NCI-H1105 treated with DMSO at 0.1 percent for 48 hours (cell line): ENCODE results near the gene PHLPP2.

Source experiments
- DNase-seq: peaks from one replicate; lab custom pipeline; 2025; lab: John Stamatoyannopoulos, UW

The PHLPP2 gene, protein sequence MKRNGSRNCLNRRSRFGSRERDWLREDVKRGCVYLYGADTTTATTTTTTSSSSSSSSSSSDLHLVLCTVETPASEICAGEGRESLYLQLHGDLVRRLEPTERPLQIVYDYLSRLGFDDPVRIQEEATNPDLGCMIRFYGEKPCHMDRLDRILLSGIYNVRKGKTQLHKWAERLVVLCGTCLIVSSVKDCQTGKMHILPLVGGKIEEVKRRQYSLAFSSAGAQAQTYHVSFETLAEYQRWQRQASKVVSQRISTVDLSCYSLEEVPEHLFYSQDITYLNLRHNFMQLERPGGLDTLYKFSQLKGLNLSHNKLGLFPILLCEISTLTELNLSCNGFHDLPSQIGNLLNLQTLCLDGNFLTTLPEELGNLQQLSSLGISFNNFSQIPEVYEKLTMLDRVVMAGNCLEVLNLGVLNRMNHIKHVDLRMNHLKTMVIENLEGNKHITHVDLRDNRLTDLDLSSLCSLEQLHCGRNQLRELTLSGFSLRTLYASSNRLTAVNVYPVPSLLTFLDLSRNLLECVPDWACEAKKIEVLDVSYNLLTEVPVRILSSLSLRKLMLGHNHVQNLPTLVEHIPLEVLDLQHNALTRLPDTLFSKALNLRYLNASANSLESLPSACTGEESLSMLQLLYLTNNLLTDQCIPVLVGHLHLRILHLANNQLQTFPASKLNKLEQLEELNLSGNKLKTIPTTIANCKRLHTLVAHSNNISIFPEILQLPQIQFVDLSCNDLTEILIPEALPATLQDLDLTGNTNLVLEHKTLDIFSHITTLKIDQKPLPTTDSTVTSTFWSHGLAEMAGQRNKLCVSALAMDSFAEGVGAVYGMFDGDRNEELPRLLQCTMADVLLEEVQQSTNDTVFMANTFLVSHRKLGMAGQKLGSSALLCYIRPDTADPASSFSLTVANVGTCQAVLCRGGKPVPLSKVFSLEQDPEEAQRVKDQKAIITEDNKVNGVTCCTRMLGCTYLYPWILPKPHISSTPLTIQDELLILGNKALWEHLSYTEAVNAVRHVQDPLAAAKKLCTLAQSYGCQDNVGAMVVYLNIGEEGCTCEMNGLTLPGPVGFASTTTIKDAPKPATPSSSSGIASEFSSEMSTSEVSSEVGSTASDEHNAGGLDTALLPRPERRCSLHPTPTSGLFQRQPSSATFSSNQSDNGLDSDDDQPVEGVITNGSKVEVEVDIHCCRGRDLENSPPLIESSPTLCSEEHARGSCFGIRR (N-terminal part only)

DNA sequence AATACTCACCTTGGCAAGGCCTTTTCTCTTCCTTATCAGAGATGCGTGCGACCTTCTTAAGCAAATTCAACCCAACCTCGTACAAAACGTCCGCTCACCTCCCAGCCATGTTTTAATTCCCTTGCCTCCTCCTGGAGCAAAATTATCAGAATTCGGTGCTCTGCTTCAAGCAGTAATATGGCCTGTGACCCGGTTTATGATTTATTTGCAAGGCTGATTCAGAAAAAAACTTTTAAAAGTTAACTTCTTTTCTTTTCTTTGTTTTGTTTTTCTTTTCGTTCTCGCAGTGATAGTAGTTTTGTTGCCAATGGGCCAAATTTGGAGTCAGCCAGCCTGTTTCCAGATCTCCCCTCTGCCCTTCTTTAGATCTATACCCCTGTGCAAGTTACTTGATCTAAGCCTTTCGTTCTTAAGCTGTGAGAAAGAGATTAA lies at the start of gene PHLPP2:
PHLPP2 (minus strand) TSS at position 382 of the 432 bp plus-strand sequence. CDS start 9,906 bp downstream, outside the sequence.
- DNase-seq = no peak

GRCh38 chr16:71771571-71771970 lies 47.1 kb upstream of the PHLPP2 start:
- DNase-seq = no peak

DNA sequence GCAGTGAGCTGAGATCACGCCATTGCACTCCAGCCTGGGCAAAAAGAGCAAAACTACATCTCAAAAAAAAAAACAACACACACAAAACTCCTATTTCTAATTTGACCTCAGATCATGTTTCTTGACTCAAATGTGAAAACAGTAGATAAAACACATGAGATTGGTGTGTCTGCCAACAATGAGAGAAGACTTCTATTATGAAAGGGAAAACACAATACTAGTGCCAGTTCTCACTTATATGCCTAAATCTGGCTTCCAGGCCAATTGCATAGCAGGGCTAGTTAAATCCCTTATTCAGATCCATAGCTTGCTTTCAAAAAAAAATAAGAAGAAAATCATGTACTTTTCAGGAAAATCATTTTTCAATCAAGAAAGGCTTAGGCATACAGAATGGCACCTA lies 44.7 kb upstream of the PHLPP2 start:
- no peak for DNase-seq

- no peak for DNase-seq
Measured at GRCh38 chr16:71767060-71767900, 42.8 kb upstream of the PHLPP2 start.

GRCh38 chr16:71762186-71762585 lies 37.7 kb upstream of the PHLPP2 start:
- DNase-seq = no peak

DNA sequence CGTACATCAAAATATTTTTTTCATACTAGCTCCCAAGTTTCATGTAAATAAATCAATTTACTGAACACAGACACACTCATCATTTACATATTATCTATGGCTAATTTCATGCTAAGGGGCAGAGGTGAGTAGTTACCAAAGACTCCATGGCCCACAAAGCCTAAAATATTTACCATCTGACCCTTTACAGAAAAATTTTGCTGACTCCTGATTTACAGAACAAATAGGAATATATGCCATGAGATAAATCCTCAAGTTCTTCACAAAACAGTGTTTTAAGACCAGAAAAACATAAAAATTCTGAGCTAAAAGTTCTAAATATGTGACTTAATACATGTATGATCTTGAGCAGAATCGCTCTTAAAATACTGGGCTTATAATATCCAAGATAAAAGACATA lies 36.6 kb upstream of the PHLPP2 start:
- DNase-seq = no peak

- no peak for DNase-seq
Measured at GRCh38 chr16:71758293-71758760, 33.8 kb upstream of the PHLPP2 start.

DNA sequence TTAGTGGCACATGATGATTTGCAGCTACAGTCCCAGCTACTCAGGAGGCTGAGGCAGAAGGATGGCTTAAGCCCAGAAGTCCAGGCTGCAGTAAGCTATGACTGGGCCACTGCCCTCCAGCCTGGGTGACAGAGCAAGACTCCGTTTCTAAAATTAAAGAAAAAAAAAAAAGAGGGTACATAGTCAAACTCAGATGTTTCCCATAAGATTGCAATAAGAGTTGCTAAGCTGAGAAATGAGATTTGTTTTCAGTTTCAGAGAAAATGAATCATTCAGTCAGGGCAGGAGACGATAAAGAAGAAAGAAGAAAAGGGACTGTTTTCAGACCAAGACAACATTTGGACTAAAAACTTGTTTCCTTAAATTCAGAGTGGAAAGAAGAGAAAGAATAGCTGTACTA lies 30.2 kb upstream of the PHLPP2 start:
- DNase-seq = no peak

- no peak for DNase-seq
Measured at GRCh38 chr16:71754108-71754507, 29.6 kb upstream of the PHLPP2 start.

GRCh38 chr16:71748226-71748625 lies 23.7 kb upstream of the PHLPP2 start:
- DNase-seq = no peak

DNA sequence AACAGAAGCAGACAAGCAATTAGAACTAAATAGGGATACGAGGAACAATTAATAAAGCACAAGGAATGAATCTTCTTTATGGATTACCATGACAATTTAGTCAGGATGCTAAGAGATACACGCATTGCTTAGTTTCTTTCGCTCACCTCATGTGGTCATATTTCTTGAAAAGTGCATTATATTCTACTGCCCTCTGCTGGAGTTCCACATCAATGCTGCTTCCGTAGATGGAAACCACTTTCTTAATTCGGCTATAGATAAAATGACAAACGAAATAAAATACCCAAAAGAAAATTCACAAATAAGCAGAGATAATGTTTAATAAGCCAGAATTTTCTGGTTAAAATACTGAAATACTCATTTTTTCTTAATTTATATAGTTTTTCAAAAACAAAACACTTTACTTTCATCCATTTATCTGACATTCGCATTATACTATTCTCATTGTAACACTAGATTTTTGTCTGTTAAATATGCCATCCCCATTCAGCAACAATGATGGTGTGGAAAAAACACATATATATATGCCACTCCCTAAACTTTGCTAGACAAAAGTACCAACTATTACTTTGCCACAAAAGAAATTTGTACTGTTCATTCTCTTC lies 22.0 kb upstream of the PHLPP2 start:
- peak; percentile 8 for DNase-seq

GRCh38 chr16:71738855-71739254 lies 14.4 kb upstream of the PHLPP2 start:
- no peak for DNase-seq

GRCh38 chr16:71737501-71737900 lies 13.0 kb upstream of the PHLPP2 start:
- DNase-seq = no peak

- no peak for DNase-seq
Measured at GRCh38 chr16:71734511-71734910, 10.0 kb upstream of the PHLPP2 start.

- no peak for DNase-seq
Measured at GRCh38 chr16:71732587-71732986, 8.1 kb upstream of the PHLPP2 start.

GRCh38 chr16:71727551-71728324 lies 3.2 kb upstream of the PHLPP2 start:
- DNase-seq = no peak

DNA sequence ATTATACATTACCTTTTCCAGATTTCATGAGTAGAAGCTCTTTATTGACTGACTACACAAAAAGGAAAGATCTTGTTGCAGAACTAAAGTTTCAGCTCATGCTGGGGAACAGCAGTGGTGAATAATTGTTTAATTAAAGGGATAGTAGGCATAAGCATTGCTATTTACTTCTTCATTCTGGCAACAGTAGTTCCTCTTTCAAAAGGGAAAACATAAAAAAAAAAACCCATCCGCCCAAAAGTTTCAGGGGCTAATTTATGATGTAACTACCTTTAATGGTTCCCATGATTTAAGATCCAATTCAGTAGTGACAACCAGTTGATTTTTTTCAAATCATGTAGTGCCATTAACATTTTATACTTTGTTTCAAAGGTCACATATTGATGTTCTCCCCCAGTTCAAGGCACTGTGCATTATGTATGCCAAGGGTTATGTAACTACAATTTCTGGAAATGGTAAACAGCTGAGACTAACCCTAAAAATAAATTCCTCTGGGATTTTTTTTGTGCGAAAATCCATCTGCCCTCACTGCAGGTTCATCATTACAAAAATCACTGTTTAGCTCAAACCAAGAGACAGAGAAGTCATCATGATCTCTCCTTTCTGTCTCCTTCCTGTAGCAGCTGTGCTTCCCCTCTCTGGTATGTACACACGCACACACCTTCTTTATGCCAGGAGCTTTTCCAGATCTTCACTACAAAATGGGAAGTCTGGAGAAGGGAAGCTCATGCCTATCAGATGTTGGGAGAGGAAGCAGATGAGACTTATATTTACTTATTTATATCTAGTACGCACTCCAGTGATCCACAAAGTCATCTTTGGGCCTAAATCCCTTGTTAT lies 2.2 kb upstream of the PHLPP2 start:
- no peak for DNase-seq

- peak; percentile 60 for DNase-seq
Measured at GRCh38 chr16:71723537-71724319, 773 bp downstream of the PHLPP2 start.
